ENCODE data around the gene ANGPTL2.

- TF ChIP-seq CTCF (IDR thresholded peaks at IDR 0.05; ENCODE audit: low read depth, low read length) (no peak), POLR2A (IDR thresholded peaks at IDR 0.05; ENCODE audit: extremely low read depth, insufficient read length) (no peak), MAX (IDR thresholded peaks at IDR 0.05; ENCODE audit: low read depth, low read length) (peak; percentile 30; the same call in 1 of the 2 replicates)
These were observed 5.5 kb downstream of the ANGPTL2 start for GRCh38 chr9:127116957-127117356.

Data from NB4 (cell line).